Liver (tissue), 9 donors: ENCODE data around the gene KANK3. TPM values are rescaled to one million over a fixed set of nuclear protein-coding genes. Genes with fewer than 3 reads are reported as not detected.
A peak's percentile ranks its signal among the peaks of the same experiment; 100 is the strongest.
"Not testable (repeated sequence)": the region's sequence is repeated elsewhere in the genome, so short reads cannot be mapped to it uniquely, and the experiment has no call there.

ENCODE experiments used
- DNase-seq: peaks from one replicate; pipeline ENCODE4 v3.0.0-alpha.2; 2017; ENCODE audit warnings: low spot score
- H3K27ac ChIP-seq, 2 donors: one replicate each; pipeline ENCODE4 v1.7.0; 2013; ENCODE audit warnings: inconsistent platforms in 2 of 2, low read length in 2 of 2, control low read depth in 1 of 2, low read depth in 1 of 2, mild to moderate bottlenecking in 1 of 2
- H3K27me3 ChIP-seq, 4 donors: one replicate each; pipeline versions ENCODE4 v1.6.1 to v1.7.0; 2013; ENCODE audit warnings: low read length in 3 of 4, inconsistent platforms in 1 of 4, mild to moderate bottlenecking in 1 of 4, moderate library complexity in 1 of 4; ENCODE audit not compliant: control insufficient read depth in 4 of 4, insufficient read depth in 4 of 4
- H3K36me3 ChIP-seq, 4 donors: one replicate each; pipeline versions ENCODE4 v1.6.1 to v1.7.0; 2013; ENCODE audit warnings: low read length in 3 of 4, mild to moderate bottlenecking in 3 of 4, low read depth in 1 of 4, moderate library complexity in 1 of 4; ENCODE audit not compliant: control insufficient read depth in 4 of 4, insufficient read depth in 3 of 4
- H3K4me1 ChIP-seq, 4 donors: one replicate each; pipeline versions ENCODE4 v1.6.1 to v1.7.0; 2013; ENCODE audit warnings: low read length in 3 of 4, mild to moderate bottlenecking in 3 of 4, moderate library complexity in 1 of 4; ENCODE audit not compliant: control insufficient read depth in 4 of 4, insufficient read depth in 4 of 4
- H3K4me3 ChIP-seq, 3 donors: one replicate each; pipeline versions ENCODE4 v1.6.1 to v1.7.0; 2013; ENCODE audit warnings: low read length in 3 of 3, control low read depth in 1 of 3, low read depth in 1 of 3, mild to moderate bottlenecking in 1 of 3
- H3K9ac ChIP-seq, 2 donors: one replicate each; pipeline ENCODE4 v1.7.0; 2013; ENCODE audit warnings: low read length in 2 of 2, mild to moderate bottlenecking in 2 of 2, moderate library complexity in 2 of 2, control low read depth in 1 of 2, low read depth in 1 of 2
- H3K9me3 ChIP-seq, 4 donors: one replicate each; pipeline versions ENCODE4 v1.6.1 to v1.7.0; 2013; ENCODE audit warnings: low read length in 3 of 4; ENCODE audit not compliant: control insufficient read depth in 4 of 4
- FOXA1 ChIP-seq: IDR thresholded peaks from 2 replicates; pipeline ENCODE4 v1.6.1; 2016; ENCODE audit warnings: antibody characterized with exemption
- HNF4A ChIP-seq, 2 donors: conservative IDR thresholded peaks; 2 replicates each; pipeline ENCODE4 v1.6.1; 2016; ENCODE audit warnings: antibody characterized with exemption in 2 of 2, mild to moderate bottlenecking in 2 of 2
- HNF4G ChIP-seq: IDR thresholded peaks from 2 replicates; pipeline ENCODE4 v1.6.1; 2016; ENCODE audit warnings: antibody characterized with exemption
- JUND ChIP-seq, 2 donors: IDR thresholded peaks; 2 replicates each; pipeline ENCODE4 v1.6.1; 2016; ENCODE audit warnings: antibody characterized with exemption in 2 of 2
- NR2F2 ChIP-seq: IDR thresholded peaks from 2 replicates; pipeline ENCODE4 v1.6.1; 2016; ENCODE audit warnings: antibody characterized with exemption
- RAD21 ChIP-seq, 2 donors: IDR thresholded peaks; 2 replicates each; pipeline ENCODE4 v1.6.1; 2016; ENCODE audit warnings: antibody characterized with exemption in 2 of 2, mild to moderate bottlenecking in 2 of 2
- SP1 ChIP-seq: IDR thresholded peaks from 2 replicates; pipeline ENCODE4 v1.6.1; 2018; ENCODE audit warnings: antibody characterized with exemption, mild to moderate bottlenecking
- YY1 ChIP-seq: IDR thresholded peaks from 2 replicates; pipeline ENCODE4 v1.6.1; 2016; ENCODE audit warnings: antibody characterized with exemption, mild to moderate bottlenecking
- WGBS: extraction: QIAGEN DNeasy Blood & Tissue Kit; methylation state at CpG from one replicate; pipeline ENCODE4 v1.1.7; 2013; 5-methylcytosine and 5-hydroxymethylcytosine counted together
- polyA plus RNA-seq, 2 donors: library from polyadenylated mRNA; stranded (reverse) in 1 of 2; unstranded in 1 of 2; fragments of 200-250 nt in 1 of 2; fragments of >200 nt in 1 of 2; fragmentation: Nextera tagmentation in 1 of 2; extraction: Ambion mirVana in 1 of 2; gene quantifications; one replicate each; pipeline versions ENCODE4 v1.2.1 to v1.2.3, GENCODE V29; 2013 to 2015
- total RNA-seq, 2 donors: library from RNA; depleted of rRNA; stranded (reverse); fragments of >200 nt; gene quantifications; one replicate each; pipeline ENCODE4 v1.2.3, GENCODE V29; 2014
- TF ChIP-seq, protein P1 (sequence below): IDR thresholded peaks from 2 replicates; pipeline ENCODE4 v1.6.1; 2016; ENCODE audit warnings: antibody characterized with exemption
- TF ChIP-seq, protein P2 (sequence below): IDR thresholded peaks from 2 replicates; pipeline ENCODE4 v1.6.1; 2016; ENCODE audit warnings: antibody characterized with exemption
- TF ChIP-seq, protein P3 (sequence below): IDR thresholded peaks from 2 replicates; pipeline ENCODE4 v1.6.1; 2016; ENCODE audit warnings: antibody characterized with exemption, mild to moderate bottlenecking
- donor health status: healthy.
- donor health status: healthy.
- donor health status: healthy.
- donor health status: healthy.
- donor health status: healthy.

The KANK3 gene
- total and polyA plus RNA-seq, 4 donors, result 0.44 to 4.5 (median 3.4) TPM

DNA sequence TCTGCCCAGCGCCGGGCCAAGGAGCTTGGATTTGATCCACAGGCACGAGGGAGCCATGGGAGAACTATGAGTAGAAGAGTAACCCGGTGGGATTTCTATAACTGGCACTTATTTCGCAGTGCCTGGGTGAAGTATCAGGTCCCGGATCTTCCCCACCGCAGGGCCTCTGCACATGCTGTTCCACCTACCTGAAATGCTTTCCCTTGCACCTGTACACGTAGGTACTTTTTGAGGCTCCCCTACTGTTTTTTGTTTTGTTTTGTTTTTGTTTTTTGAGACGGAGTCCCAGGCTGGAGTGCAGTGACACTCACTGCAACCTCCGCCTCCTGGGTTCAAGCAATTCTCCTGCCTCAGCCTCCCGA lies 402 bp upstream of the KANK3 start:
- Histone ChIP-seq H3K4me1 (peaks cover 0 to 14% (median 9%) of the 10 kb centered on the region in 4 donors), H3K36me3 (no peaks in the 10 kb centered on the region), H3K9me3 (no peaks in the 10 kb centered on the region), H3K27ac (no peak overlapping the region), H3K4me3 (no peak overlapping the region), H3K9ac (no peak overlapping the region), H3K27me3 (no peaks in the 10 kb centered on the region)
- DNase-seq, result no peak
- WGBS, result 44% methylated on average over 11 of the region's 11 CpGs
- TF ChIP-seq RAD21 (IDR thresholded peaks at IDR 0.05) (no peak), SP1 (peak; percentile 2), YY1 (peak; percentile 23), FOXA1 (no peak), JUND (IDR thresholded peaks at IDR 0.05) (no peak), HNF4G (no peak)
- TF ChIP-seq, protein P1, sequence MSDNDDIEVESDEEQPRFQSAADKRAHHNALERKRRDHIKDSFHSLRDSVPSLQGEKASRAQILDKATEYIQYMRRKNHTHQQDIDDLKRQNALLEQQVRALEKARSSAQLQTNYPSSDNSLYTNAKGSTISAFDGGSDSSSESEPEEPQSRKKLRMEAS, result no peak
- TF ChIP-seq, protein P2, sequence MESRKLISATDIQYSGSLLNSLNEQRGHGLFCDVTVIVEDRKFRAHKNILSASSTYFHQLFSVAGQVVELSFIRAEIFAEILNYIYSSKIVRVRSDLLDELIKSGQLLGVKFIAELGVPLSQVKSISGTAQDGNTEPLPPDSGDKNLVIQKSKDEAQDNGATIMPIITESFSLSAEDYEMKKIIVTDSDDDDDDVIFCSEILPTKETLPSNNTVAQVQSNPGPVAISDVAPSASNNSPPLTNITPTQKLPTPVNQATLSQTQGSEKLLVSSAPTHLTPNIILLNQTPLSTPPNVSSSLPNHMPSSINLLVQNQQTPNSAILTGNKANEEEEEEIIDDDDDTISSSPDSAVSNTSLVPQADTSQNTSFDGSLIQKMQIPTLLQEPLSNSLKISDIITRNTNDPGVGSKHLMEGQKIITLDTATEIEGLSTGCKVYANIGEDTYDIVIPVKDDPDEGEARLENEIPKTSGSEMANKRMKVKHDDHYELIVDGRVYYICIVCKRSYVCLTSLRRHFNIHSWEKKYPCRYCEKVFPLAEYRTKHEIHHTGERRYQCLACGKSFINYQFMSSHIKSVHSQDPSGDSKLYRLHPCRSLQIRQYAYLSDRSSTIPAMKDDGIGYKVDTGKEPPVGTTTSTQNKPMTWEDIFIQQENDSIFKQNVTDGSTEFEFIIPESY, result no peak
- TF ChIP-seq, protein P3, sequence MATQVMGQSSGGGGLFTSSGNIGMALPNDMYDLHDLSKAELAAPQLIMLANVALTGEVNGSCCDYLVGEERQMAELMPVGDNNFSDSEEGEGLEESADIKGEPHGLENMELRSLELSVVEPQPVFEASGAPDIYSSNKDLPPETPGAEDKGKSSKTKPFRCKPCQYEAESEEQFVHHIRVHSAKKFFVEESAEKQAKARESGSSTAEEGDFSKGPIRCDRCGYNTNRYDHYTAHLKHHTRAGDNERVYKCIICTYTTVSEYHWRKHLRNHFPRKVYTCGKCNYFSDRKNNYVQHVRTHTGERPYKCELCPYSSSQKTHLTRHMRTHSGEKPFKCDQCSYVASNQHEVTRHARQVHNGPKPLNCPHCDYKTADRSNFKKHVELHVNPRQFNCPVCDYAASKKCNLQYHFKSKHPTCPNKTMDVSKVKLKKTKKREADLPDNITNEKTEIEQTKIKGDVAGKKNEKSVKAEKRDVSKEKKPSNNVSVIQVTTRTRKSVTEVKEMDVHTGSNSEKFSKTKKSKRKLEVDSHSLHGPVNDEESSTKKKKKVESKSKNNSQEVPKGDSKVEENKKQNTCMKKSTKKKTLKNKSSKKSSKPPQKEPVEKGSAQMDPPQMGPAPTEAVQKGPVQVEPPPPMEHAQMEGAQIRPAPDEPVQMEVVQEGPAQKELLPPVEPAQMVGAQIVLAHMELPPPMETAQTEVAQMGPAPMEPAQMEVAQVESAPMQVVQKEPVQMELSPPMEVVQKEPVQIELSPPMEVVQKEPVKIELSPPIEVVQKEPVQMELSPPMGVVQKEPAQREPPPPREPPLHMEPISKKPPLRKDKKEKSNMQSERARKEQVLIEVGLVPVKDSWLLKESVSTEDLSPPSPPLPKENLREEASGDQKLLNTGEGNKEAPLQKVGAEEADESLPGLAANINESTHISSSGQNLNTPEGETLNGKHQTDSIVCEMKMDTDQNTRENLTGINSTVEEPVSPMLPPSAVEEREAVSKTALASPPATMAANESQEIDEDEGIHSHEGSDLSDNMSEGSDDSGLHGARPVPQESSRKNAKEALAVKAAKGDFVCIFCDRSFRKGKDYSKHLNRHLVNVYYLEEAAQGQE, result peak; percentile 6

DNA sequence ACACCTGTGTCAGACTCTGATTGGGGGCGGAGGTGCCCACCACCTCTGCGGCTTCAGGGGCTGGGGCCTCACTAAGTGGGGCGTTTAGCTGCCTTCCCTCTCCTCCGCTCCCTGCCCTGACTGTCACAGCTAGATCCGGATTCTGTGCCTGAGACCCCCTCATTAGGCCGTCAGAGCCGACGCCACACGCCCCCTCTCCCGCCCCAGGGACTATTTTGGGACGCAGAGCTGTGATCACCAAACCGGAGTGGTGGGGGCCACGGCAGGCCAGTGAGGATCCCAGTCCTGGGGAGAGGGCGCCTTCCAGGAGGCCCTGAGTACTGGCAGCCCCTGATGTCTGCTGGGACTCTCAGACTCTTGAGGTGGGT lies 762 bp downstream of the KANK3 start:
- no peaks in the 10 kb centered on the region for H3K36me3 ChIP-seq
- whole genome bisulfite sequencing, result 49% methylated on average over 14 of the region's 14 CpGs
- peaks cover 0 to 14% (median 9%) of the 10 kb centered on the region in 4 donors for H3K4me1 ChIP-seq
- H3K27me3 ChIP-seq, result no peaks in the 10 kb centered on the region
- H3K9me3 ChIP-seq, result no peaks in the 10 kb centered on the region
- peak overlapping the region; percentile 7 to 47 for H3K9ac ChIP-seq
- TF ChIP-seq, protein P1, result no peak
- no peak for TF ChIP-seq HNF4A (conservative IDR thresholded peaks at IDR 0.05)
- TF ChIP-seq HNF4G, result no peak
- no peak for TF ChIP-seq NR2F2
- H3K4me3 ChIP-seq, result peak overlapping the region in 1 of 3 donors; percentile 62
- DNase-seq, result no peak
- peak overlapping the region; percentile 56 to 83 for H3K27ac ChIP-seq

DNA sequence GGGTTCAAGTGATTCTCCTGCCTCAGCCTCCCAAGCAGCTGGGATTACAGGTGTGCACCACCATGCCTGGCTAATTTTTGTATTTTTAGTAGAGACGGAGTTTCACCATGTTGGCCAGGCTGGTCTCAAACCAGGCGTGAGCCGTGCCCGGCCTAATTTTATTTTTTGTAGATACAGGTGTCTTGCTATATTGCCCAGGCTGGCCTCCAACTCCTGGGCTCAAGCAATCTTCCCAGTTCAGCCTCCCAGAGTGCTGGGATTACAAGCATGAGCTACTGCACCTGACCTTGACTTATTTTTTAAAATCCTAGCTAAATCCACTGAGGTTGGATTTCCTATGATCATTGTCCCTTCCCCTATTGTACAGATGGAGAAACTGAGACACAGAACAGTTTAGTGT lies 1.6 kb downstream of the KANK3 start:
- H3K9me3 ChIP-seq, H3K4me3 ChIP-seq, DNase-seq, H3K9ac ChIP-seq, H3K27me3 ChIP-seq, H3K36me3 ChIP-seq: not testable (repeated sequence)
- WGBS, result 90% methylated on average over 4 of the region's 4 CpGs
- peak overlapping the region; percentile 56 to 83 for H3K27ac ChIP-seq
- peaks cover 0 to 14% (median 9%) of the 10 kb centered on the region in 4 donors for H3K4me1 ChIP-seq
